Esophagus muscularis mucosa (tissue), 4 donors: ENCODE results near the gene MED31.

Source experiments
- CTCF ChIP-seq, 3 experiments: fragments of 200-600 bp in 2 of 3; fragments of 450-650 bp in 1 of 3; sonication (generic) in 2 of 3; IDR thresholded peaks; one replicate each; pipeline ENCODE4 v1.5.1; 2017 to 2019; ENCODE audit warnings: antibody characterized with exemption in 3 of 3, mild to moderate bottlenecking in 2 of 3, moderate library complexity in 1 of 3
- EP300 ChIP-seq: sonication (generic); formaldehyde crosslinking; IDR thresholded peaks from one replicate; pipeline ENCODE4 v1.6.1; 2017; ENCODE audit warnings: antibody characterized with exemption
- POLR2A ChIP-seq: fragments of 450-650 bp; IDR thresholded peaks from one replicate; pipeline ENCODE4 v1.6.1; 2017; ENCODE audit warnings: antibody characterized with exemption, moderate library complexity, mild to moderate bottlenecking, low read depth
- POLR2AphosphoS5 ChIP-seq, 2 donors: sonication (generic); formaldehyde crosslinking; IDR thresholded peaks; one replicate each; pipeline ENCODE4 v1.6.1; 2017; ENCODE audit warnings: antibody characterized with exemption in 2 of 2

- TF ChIP-seq CTCF (IDR thresholded peaks at IDR 0.05) (no peak), POLR2A (no peak), EP300 (no peak), POLR2AphosphoS5 (IDR thresholded peaks at IDR 0.05) (no peak)
These were observed 19.6 kb upstream of the MED31 start for GRCh38 chr17:6670999-6671398.
